Ectodermal cell (in vitro differentiated cells): ENCODE measurements around the gene EPHB2.

ENCODE experiments used
- H3K27ac ChIP-seq: 2 replicates; pipeline ENCODE4 v1.7.0; 2013; ENCODE audit warnings: mild to moderate bottlenecking, low read depth, low read length; ENCODE audit not compliant: insufficient read depth, poor library complexity, severe bottlenecking
- H3K27me3 ChIP-seq: 2 replicates; pipeline ENCODE4 v1.7.0; 2013; ENCODE audit warnings: mild to moderate bottlenecking, low read length; ENCODE audit not compliant: insufficient read depth, control insufficient read depth, poor library complexity, severe bottlenecking
- H3K36me3 ChIP-seq: one replicate; pipeline ENCODE4 v1.7.0; 2013; ENCODE audit warnings: low read length; ENCODE audit not compliant: control insufficient read depth, insufficient read depth
- H3K4me1 ChIP-seq: one replicate; pipeline ENCODE4 v1.7.0; 2013; ENCODE audit warnings: low read length; ENCODE audit not compliant: control insufficient read depth, insufficient read depth
- H3K4me3 ChIP-seq: 2 replicates; pipeline ENCODE4 v1.7.0; 2013; ENCODE audit warnings: low read depth, low read length, control low read depth; ENCODE audit not compliant: insufficient read depth
- H3K9me3 ChIP-seq: 2 replicates; pipeline ENCODE4 v1.7.0; 2013; ENCODE audit warnings: mild to moderate bottlenecking, low read length, moderate library complexity; ENCODE audit not compliant: control insufficient read depth
- WGBS, 2 experiments: methylation state at CpG; one replicate each; pipeline ENCODE4 v1.1.7; 2013; ENCODE audit warnings: missing lambda C conversion rate in 2 of 2; 5-methylcytosine and 5-hydroxymethylcytosine counted together

EPHB2 gene

GRCh38 chr1:22953740-22954141 lies 243.1 kb downstream of the EPHB2 start:
- 45 to 48% methylated on average over 38 of the region's 38 CpGs for WGBS, 2 experiments
- Histone ChIP-seq H3K36me3 (no peaks in the 10 kb centered on the region), H3K9me3 (no peaks in the 10 kb centered on the region), H3K4me1 (no peaks in the 10 kb centered on the region), H3K4me3 (no peak overlapping the region), H3K27me3 (peaks cover 45% of the 10 kb centered on the region), H3K27ac (no peak overlapping the region)

- Histone ChIP-seq H3K27ac (no peak overlapping the region), H3K27me3 (peaks cover 45% of the 10 kb centered on the region), H3K9me3 (no peaks in the 10 kb centered on the region), H3K4me1 (no peaks in the 10 kb centered on the region), H3K36me3 (no peaks in the 10 kb centered on the region), H3K4me3 (no peak overlapping the region)
- WGBS, 2 experiments: 91 to 94% methylated on average over 7 of the region's 7 CpGs
Measured at GRCh38 chr1:22955146-22955545, 244.5 kb downstream of the EPHB2 start.

GRCh38 chr1:22957066-22957465 lies 246.4 kb downstream of the EPHB2 start:
- WGBS, 2 experiments: 93 to 96% methylated on average over 2 to 3 of the region's 3 CpGs
- Histone ChIP-seq H3K4me3 (no peak overlapping the region), H3K36me3 (no peaks in the 10 kb centered on the region), H3K27me3 (peaks cover 32% of the 10 kb centered on the region), H3K4me1 (no peaks in the 10 kb centered on the region), H3K27ac (no peak overlapping the region), H3K9me3 (no peaks in the 10 kb centered on the region)

- no peak overlapping the region for H3K27ac ChIP-seq
- H3K9me3 ChIP-seq: no peaks in the 10 kb centered on the region
- WGBS, 2 experiments: 94 to 95% methylated on average over 9 of the region's 9 CpGs
- H3K4me3 ChIP-seq: no peak overlapping the region
- H3K27me3 ChIP-seq: peaks cover 17% of the 10 kb centered on the region
- no peaks in the 10 kb centered on the region for H3K36me3 ChIP-seq
- no peaks in the 10 kb centered on the region for H3K4me1 ChIP-seq
Measured at GRCh38 chr1:22958556-22958955, 247.9 kb downstream of the EPHB2 start.

- H3K36me3 ChIP-seq: no peaks in the 10 kb centered on the region
- WGBS, 2 experiments: 87 to 88% methylated on average over 7 of the region's 7 CpGs
- no peaks in the 10 kb centered on the region for H3K4me1 ChIP-seq
- peaks cover 5% of the 10 kb centered on the region for H3K27me3 ChIP-seq
- no peaks in the 10 kb centered on the region for H3K9me3 ChIP-seq
- no peak overlapping the region for H3K27ac ChIP-seq
- H3K4me3 ChIP-seq: no peak overlapping the region
Measured at GRCh38 chr1:22959545-22960360, 249.1 kb downstream of the EPHB2 start.

- WGBS, 2 experiments: 47 to 50% methylated on average over 3 of the region's 3 CpGs
- no peak overlapping the region for H3K4me3 ChIP-seq
- no peaks in the 10 kb centered on the region for H3K9me3 ChIP-seq
- H3K27ac ChIP-seq: no peak overlapping the region
- no peaks in the 10 kb centered on the region for H3K36me3 ChIP-seq
- H3K27me3 ChIP-seq: no peaks in the 10 kb centered on the region
- no peaks in the 10 kb centered on the region for H3K4me1 ChIP-seq
Measured at GRCh38 chr1:22962558-22962957, 251.9 kb downstream of the EPHB2 start.

- Histone ChIP-seq H3K36me3 (no peaks in the 10 kb centered on the region), H3K4me1 (no peaks in the 10 kb centered on the region), H3K27me3 (peaks cover 4% of the 10 kb centered on the region), H3K27ac (no peak overlapping the region), H3K4me3 (no peak overlapping the region), H3K9me3 (no peaks in the 10 kb centered on the region)
- 93 to 95% methylated on average over 10 of the region's 10 CpGs for WGBS, 2 experiments
Measured at GRCh38 chr1:22963044-22963677, 252.5 kb downstream of the EPHB2 start.

- 85 to 89% methylated on average over 5 of the region's 5 CpGs for WGBS, 2 experiments
- H3K27me3 ChIP-seq: peaks cover 6% of the 10 kb centered on the region
- H3K4me1 ChIP-seq: peaks cover 5% of the 10 kb centered on the region
- H3K27ac ChIP-seq: no peak overlapping the region
- H3K9me3 ChIP-seq: no peaks in the 10 kb centered on the region
- no peak overlapping the region for H3K4me3 ChIP-seq
- no peaks in the 10 kb centered on the region for H3K36me3 ChIP-seq
Measured at GRCh38 chr1:22966309-22966708, 255.7 kb downstream of the EPHB2 start.

GRCh38 chr1:22967833-22968232 lies 257.2 kb downstream of the EPHB2 start:
- Histone ChIP-seq H3K4me1 (peaks cover 8% of the 10 kb centered on the region), H3K36me3 (no peaks in the 10 kb centered on the region), H3K27ac (no peak overlapping the region), H3K27me3 (peaks cover 6% of the 10 kb centered on the region), H3K4me3 (no peak overlapping the region), H3K9me3 (no peaks in the 10 kb centered on the region)
- WGBS, 2 experiments: 83 to 100% methylated on average over 1 of the region's 2 CpGs

GRCh38 chr1:22969304-22969709 lies 258.7 kb downstream of the EPHB2 start:
- H3K4me1 ChIP-seq: peaks cover 8% of the 10 kb centered on the region
- peaks cover 6% of the 10 kb centered on the region for H3K27me3 ChIP-seq
- 81 to 85% methylated on average over 5 of the region's 5 CpGs for WGBS, 2 experiments
- H3K27ac ChIP-seq: no peak overlapping the region
- H3K9me3 ChIP-seq: no peaks in the 10 kb centered on the region
- H3K36me3 ChIP-seq: no peaks in the 10 kb centered on the region
- H3K4me3 ChIP-seq: no peak overlapping the region
